ENCODE measurements around the gene PAK6. TPM values are rescaled to one million over a fixed set of nuclear protein-coding genes. Genes with fewer than 3 reads are reported as not detected.
A peak's percentile ranks its signal among the peaks of the same experiment; 100 is the strongest.

PAK6 gene
- total RNA-seq, 1 experiment from 2014 or later, result 0.84 TPM

- TF ChIP-seq, protein P1, sequence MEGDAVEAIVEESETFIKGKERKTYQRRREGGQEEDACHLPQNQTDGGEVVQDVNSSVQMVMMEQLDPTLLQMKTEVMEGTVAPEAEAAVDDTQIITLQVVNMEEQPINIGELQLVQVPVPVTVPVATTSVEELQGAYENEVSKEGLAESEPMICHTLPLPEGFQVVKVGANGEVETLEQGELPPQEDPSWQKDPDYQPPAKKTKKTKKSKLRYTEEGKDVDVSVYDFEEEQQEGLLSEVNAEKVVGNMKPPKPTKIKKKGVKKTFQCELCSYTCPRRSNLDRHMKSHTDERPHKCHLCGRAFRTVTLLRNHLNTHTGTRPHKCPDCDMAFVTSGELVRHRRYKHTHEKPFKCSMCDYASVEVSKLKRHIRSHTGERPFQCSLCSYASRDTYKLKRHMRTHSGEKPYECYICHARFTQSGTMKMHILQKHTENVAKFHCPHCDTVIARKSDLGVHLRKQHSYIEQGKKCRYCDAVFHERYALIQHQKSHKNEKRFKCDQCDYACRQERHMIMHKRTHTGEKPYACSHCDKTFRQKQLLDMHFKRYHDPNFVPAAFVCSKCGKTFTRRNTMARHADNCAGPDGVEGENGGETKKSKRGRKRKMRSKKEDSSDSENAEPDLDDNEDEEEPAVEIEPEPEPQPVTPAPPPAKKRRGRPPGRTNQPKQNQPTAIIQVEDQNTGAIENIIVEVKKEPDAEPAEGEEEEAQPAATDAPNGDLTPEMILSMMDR (conservative IDR thresholded peaks at IDR 0.05; ENCODE audit: low read depth, low read length), result no peak
- TF ChIP-seq EZH2 (IDR thresholded peaks at IDR 0.05; ENCODE audit: borderline replicate concordance, low read depth, low read length, poor library complexity, severe bottlenecking), result no peak
- ChIA-PET POLR2A (ENCODE audit: low non-redundant PET) (no interaction called here), CTCF (no interaction called here)
- no peaks in the 10 kb centered on the region for H3K9me3 ChIP-seq (ENCODE audit: low read depth, low read length, poor library complexity, severe bottlenecking)
- H3K36me3 ChIP-seq (ENCODE audit: insufficient read depth, low read length, poor library complexity, severe bottlenecking), result no peaks in the 10 kb centered on the region
- peaks cover 38% of the 10 kb centered on the region for H3K4me1 ChIP-seq (ENCODE audit: insufficient read depth, low read length, poor library complexity, severe bottlenecking)
- no peaks in the 10 kb centered on the region for H3K27me3 ChIP-seq (replicated peaks; ENCODE audit: insufficient read depth, low read depth, low read length, poor library complexity)
- H3K27ac ChIP-seq (ENCODE audit: low read depth, low read length, poor library complexity, severe bottlenecking), result no peak overlapping the region
- DNase-seq (ENCODE audit: low spot score), result no peak
- intact Hi-C loops (cut with micrococcal nuclease; ENCODE audit: unreplicated experiment), result loop anchor here (2.0 to 10.0 kb wide), 5 partner anchors 59 to 1571 kb away; no protein-coding TSS in a partner anchor
- no peak overlapping the region for H3K4me3 ChIP-seq (ENCODE audit: low read depth, low read length, poor library complexity, severe bottlenecking)
- BruUV-seq (replicated peaks), result no TSS peak
These were observed 37.1 kb downstream of the PAK6 start for GRCh38 chr15:40275954-40276353.

- no peaks in the 10 kb centered on the region for H3K27me3 ChIP-seq (replicated peaks; ENCODE audit: insufficient read depth, low read depth, low read length, poor library complexity)
- no peak for TF ChIP-seq EZH2 (IDR thresholded peaks at IDR 0.05; ENCODE audit: borderline replicate concordance, low read depth, low read length, poor library complexity, severe bottlenecking)
- TF ChIP-seq, protein P1 (conservative IDR thresholded peaks at IDR 0.05; ENCODE audit: low read depth, low read length), result no peak
- BruUV-seq (replicated peaks), result no TSS peak
- peaks cover 38% of the 10 kb centered on the region for H3K4me1 ChIP-seq (ENCODE audit: insufficient read depth, low read length, poor library complexity, severe bottlenecking)
- H3K36me3 ChIP-seq (ENCODE audit: insufficient read depth, low read length, poor library complexity, severe bottlenecking), result no peaks in the 10 kb centered on the region
- DNase-seq (ENCODE audit: low spot score), result no peak
- no peak overlapping the region for H3K27ac ChIP-seq (ENCODE audit: low read depth, low read length, poor library complexity, severe bottlenecking)
- intact Hi-C loops (cut with micrococcal nuclease; ENCODE audit: unreplicated experiment), result loop anchor here (5.0 to 10.0 kb wide), 4 partner anchors 392 to 1572 kb away; no protein-coding TSS in a partner anchor
- no peaks in the 10 kb centered on the region for H3K9me3 ChIP-seq (ENCODE audit: low read depth, low read length, poor library complexity, severe bottlenecking)
- POLR2A ChIA-PET (ENCODE audit: low non-redundant PET), result no interaction called here
- no peak overlapping the region for H3K4me3 ChIP-seq (ENCODE audit: low read depth, low read length, poor library complexity, severe bottlenecking)
- CTCF ChIA-PET, result interaction anchor here (0.5 kb wide), 1 partner anchor 368 kb away, joined by 3 read pairs; no protein-coding TSS in a partner anchor
These were observed 38.1 kb downstream of the PAK6 start for GRCh38 chr15:40276927-40277326.

GRCh38 chr15:40277471-40277870 lies 38.6 kb downstream of the PAK6 start:
- BruUV-seq (replicated peaks), result no TSS peak
- Histone ChIP-seq H3K4me1 (ENCODE audit: insufficient read depth, low read length, poor library complexity, severe bottlenecking) (peaks cover 38% of the 10 kb centered on the region), H3K4me3 (ENCODE audit: low read depth, low read length, poor library complexity, severe bottlenecking) (no peak overlapping the region), H3K36me3 (ENCODE audit: insufficient read depth, low read length, poor library complexity, severe bottlenecking) (no peaks in the 10 kb centered on the region), H3K27ac (ENCODE audit: low read depth, low read length, poor library complexity, severe bottlenecking) (peak overlapping the region; percentile 39), H3K27me3 (replicated peaks; ENCODE audit: insufficient read depth, low read depth, low read length, poor library complexity) (no peaks in the 10 kb centered on the region), H3K9me3 (ENCODE audit: low read depth, low read length, poor library complexity, severe bottlenecking) (no peaks in the 10 kb centered on the region)
- intact Hi-C loops (cut with micrococcal nuclease; ENCODE audit: unreplicated experiment), result loop anchor here (5.0 to 10.0 kb wide), 4 partner anchors 393 to 1573 kb away; no protein-coding TSS in a partner anchor
- POLR2A ChIA-PET (ENCODE audit: low non-redundant PET), result no interaction called here
- CTCF ChIA-PET, result interaction anchor here (1.2 to 2.2 kb wide), 2 partner anchors 14 to 60 kb away, joined by 4 to 9 read pairs; no protein-coding TSS in a partner anchor
- no peak for DNase-seq (ENCODE audit: low spot score)
- TF ChIP-seq EZH2 (IDR thresholded peaks at IDR 0.05; ENCODE audit: borderline replicate concordance, low read depth, low read length, poor library complexity, severe bottlenecking), result no peak
- TF ChIP-seq, protein P1 (conservative IDR thresholded peaks at IDR 0.05; ENCODE audit: low read depth, low read length), result no peak
